Stimulated activated CD4-positive, alpha-beta T cell treated with anti-CD3 and anti-CD28 coated beads, Interleukin-4, amount 100 ng/mL, for 24 hours (primary cell): ENCODE measurements around the gene EHMT1.
"Not testable (repeated sequence)": the region's sequence is repeated elsewhere in the genome, so short reads cannot be mapped to it uniquely, and the experiment has no call there.

Experiments used
- DNase-seq: peaks from one replicate; pipeline ENCODE4 v3.0.0-alpha.2; 2020

The EHMT1 gene

GRCh38 chr9:137771580-137771979 is 152.8 kb downstream of the EHMT1 start:
- DNase-seq: no peak

- no peak for DNase-seq
Measured at GRCh38 chr9:137772281-137772873, 153.6 kb downstream of the EHMT1 start.

- no peak for DNase-seq
Measured at GRCh38 chr9:137774775-137775386, 156.1 kb downstream of the EHMT1 start.

GRCh38 chr9:137776306-137776995 is 157.6 kb downstream of the EHMT1 start:
- DNase-seq: no peak

GRCh38 chr9:137777761-137778160 is 159.0 kb downstream of the EHMT1 start:
- DNase-seq: no peak

GRCh38 chr9:137778336-137778735 is 159.5 kb downstream of the EHMT1 start:
- DNase-seq: no peak

GRCh38 chr9:137778914-137779313 is 160.1 kb downstream of the EHMT1 start:
- DNase-seq: no peak

- not testable (repeated sequence) for DNase-seq
Measured at GRCh38 chr9:137780031-137780430, 161.2 kb downstream of the EHMT1 start.

GRCh38 chr9:137781906-137782585 is 163.2 kb downstream of the EHMT1 start:
- DNase-seq: no peak

- DNase-seq: no peak
Measured at GRCh38 chr9:137783521-137783920, 164.7 kb downstream of the EHMT1 start.

GRCh38 chr9:137784046-137784445 is 165.2 kb downstream of the EHMT1 start:
- DNase-seq: no peak

GRCh38 chr9:137784641-137785513 is 166.1 kb downstream of the EHMT1 start:
- DNase-seq: no peak

- no peak for DNase-seq
Measured at GRCh38 chr9:137785704-137786161, 166.9 kb downstream of the EHMT1 start.

- DNase-seq: no peak
Measured at GRCh38 chr9:137786511-137786920, 167.7 kb downstream of the EHMT1 start.

GRCh38 chr9:137787381-137787780 is 168.6 kb downstream of the EHMT1 start:
- no peak for DNase-seq

GRCh38 chr9:137787786-137788505 is 169.1 kb downstream of the EHMT1 start:
- DNase-seq: no peak

- DNase-seq: no peak
Measured at GRCh38 chr9:137788561-137789294, 169.9 kb downstream of the EHMT1 start.

GRCh38 chr9:137789295-137789895 is 170.6 kb downstream of the EHMT1 start:
- DNase-seq: no peak

- no peak for DNase-seq
Measured at GRCh38 chr9:137791947-137792346, 173.1 kb downstream of the EHMT1 start.

GRCh38 chr9:137793196-137793841 is 174.5 kb downstream of the EHMT1 start:
- no peak for DNase-seq
